Caco-2 (cell line): Measurements from ENCODE around the gene TFAP2B. TPM values are rescaled to one million over a fixed set of nuclear protein-coding genes. Genes with fewer than 3 reads are reported as not detected.

ENCODE experiments used
- BruUV-seq: library from RNA; stranded (reverse); fragments of 400-500 nt; replicated peaks from 2 replicates; lab custom pipeline; 2021; lab: Mats Ljungman, UMichigan
- CTCF ChIA-PET: fragments of 300-600 bp; sonication (Branson Sonifier 250); formaldehyde crosslinking; loops from one replicate; lab custom pipeline; 2022; ENCODE audit warnings: antibody characterized with exemption; lab: Charles Lee
- POLR2A ChIA-PET: fragments of 300-600 bp; sonication (Branson Sonifier 250); formaldehyde crosslinking; loops from one replicate; lab custom pipeline; 2022; ENCODE audit warnings: antibody characterized with exemption; lab: Charles Lee
- DNase-seq, 2 experiments: peaks; one replicate each; pipeline versions ENCODE4 v3.0.0 to v3.0.0-alpha.2; 2020 to 2022
- H3K27me3 ChIP-seq: replicated peaks from 2 replicates; pipeline ENCODE4 v1.6.0; 2011; ENCODE audit warnings: low read length; ENCODE audit not compliant: control insufficient read depth, insufficient read depth
- H3K36me3 ChIP-seq: 2 replicates; pipeline ENCODE4 v1.5.1; 2011; ENCODE audit warnings: low read length; ENCODE audit not compliant: control insufficient read depth, insufficient read depth
- H3K4me1 ChIP-seq: fragments of 250-450 bp; sonication (Bioruptor Pico); 2 replicates; pipeline ENCODE4 v1.5.1; 2020; ENCODE audit warnings: mild to moderate bottlenecking
- H3K4me3 ChIP-seq: 2 replicates; pipeline ENCODE4 v1.5.1; 2011; ENCODE audit warnings: low read depth, mild to moderate bottlenecking, control low read depth, low read length
- H3K9me3 ChIP-seq: fragments of 250-450 bp; sonication (Bioruptor Pico); 2 replicates; pipeline ENCODE4 v1.5.1; 2020; ENCODE audit warnings: mild to moderate bottlenecking, moderate library complexity
- H3K27ac Mint-ChIP-seq: one replicate; pipeline ENCODE4 v1.8.0; 2022; ENCODE audit warnings: mixed read lengths; ENCODE audit not compliant: unreplicated experiment
- H3K27me3 Mint-ChIP-seq: one replicate; pipeline ENCODE4 v1.8.0; 2022; ENCODE audit warnings: mixed read lengths; ENCODE audit not compliant: insufficient read depth, unreplicated experiment
- H3K36me3 Mint-ChIP-seq: one replicate; pipeline ENCODE4 v1.8.0; 2022; ENCODE audit warnings: mild to moderate bottlenecking, mixed read lengths; ENCODE audit not compliant: insufficient read depth, unreplicated experiment
- H3K4me1 Mint-ChIP-seq: one replicate; pipeline ENCODE4 v1.8.0; 2022; ENCODE audit warnings: low read depth, mixed read lengths; ENCODE audit not compliant: unreplicated experiment
- H3K4me3 Mint-ChIP-seq: one replicate; pipeline ENCODE4 v1.8.0; 2022; ENCODE audit warnings: mild to moderate bottlenecking, moderate library complexity, mixed read lengths; ENCODE audit not compliant: unreplicated experiment
- H3K9me3 Mint-ChIP-seq: one replicate; pipeline ENCODE4 v1.8.0; 2022; ENCODE audit warnings: mixed read lengths; ENCODE audit not compliant: unreplicated experiment
- CTCF ChIP-seq, 2 experiments: fragments of 200-600 bp in 1 of 2; IDR thresholded peaks; 1 replicate in 1 of 2; 2 replicates in 1 of 2; pipeline versions ENCODE4 v1.5.1 to v1.8.0; 2011 to 2022; ENCODE audit warnings: antibody characterized with exemption in 1 of 2, control low read depth in 1 of 2, inconsistent platforms in 1 of 2, low read depth in 1 of 2, low read length in 1 of 2, mild to moderate bottlenecking in 1 of 2, moderate library complexity in 1 of 2; ENCODE audit not compliant: insufficient read depth in 1 of 2, severe bottlenecking in 1 of 2, unreplicated experiment in 1 of 2
- intact Hi-C: fragments of 100-400 bp; cut with micrococcal nuclease; formaldehyde crosslinking; loops from one replicate; pipeline ENCODE4 v1.10.0; 2022; ENCODE audit not compliant: unreplicated experiment
- total RNA-seq: library from RNA; stranded (reverse); gene quantifications from 2 replicates; pipeline ENCODE4 v1.2.3, GENCODE V29; 2022

TFAP2B gene
- total RNA-seq, 1 experiment from 2014 or later = not detected

GRCh38 chr6:50850223-50851048 lies 31.8 kb downstream of the TFAP2B start:
- Histone ChIP-seq H3K4me1 (no peaks in the 10 kb centered on the region), H3K36me3 (no peaks in the 10 kb centered on the region), H3K27me3 (no peaks in the 10 kb centered on the region; the same call in 1 of the 2 replicates), H3K4me3 (no peak overlapping the region), H3K9me3 (no peaks in the 10 kb centered on the region)
- no peaks in the 10 kb centered on the region for H3K4me1 Mint-ChIP-seq
- peaks cover 10% of the 10 kb centered on the region for H3K27me3 Mint-ChIP-seq
- POLR2A ChIA-PET = no interaction called here
- no peak for TF ChIP-seq CTCF (IDR thresholded peaks at IDR 0.05; ENCODE audit: insufficient read depth in 1 of 2, low read depth in 1 of 2, low read length in 1 of 2, severe bottlenecking in 1 of 2, unreplicated experiment in 1 of 2)
- H3K4me3 Mint-ChIP-seq = no peak overlapping the region
- H3K36me3 Mint-ChIP-seq = no peaks in the 10 kb centered on the region
- no peak overlapping the region for H3K27ac Mint-ChIP-seq
- no peaks in the 10 kb centered on the region for H3K9me3 Mint-ChIP-seq
- BruUV-seq = no TSS peak
- CTCF ChIA-PET = no interaction called here
- intact Hi-C loops = no loop called here
- no peak for DNase-seq

- no TSS peak for BruUV-seq
- Mint-ChIP-seq H3K4me1 (no peaks in the 10 kb centered on the region), H3K27ac (no peak overlapping the region), H3K27me3 (peaks cover 6% of the 10 kb centered on the region), H3K4me3 (no peak overlapping the region), H3K36me3 (no peaks in the 10 kb centered on the region), H3K9me3 (no peaks in the 10 kb centered on the region)
- TF ChIP-seq CTCF (IDR thresholded peaks at IDR 0.05; ENCODE audit: insufficient read depth in 1 of 2, low read depth in 1 of 2, low read length in 1 of 2, severe bottlenecking in 1 of 2, unreplicated experiment in 1 of 2) = no peak
- no peaks in the 10 kb centered on the region for H3K4me1 ChIP-seq
- CTCF ChIA-PET = no interaction called here
- POLR2A ChIA-PET = no interaction called here
- H3K9me3 ChIP-seq = no peaks in the 10 kb centered on the region
- H3K27me3 ChIP-seq = no peaks in the 10 kb centered on the region; the same call in 1 of the 2 replicates
- intact Hi-C loops = no loop called here
- no peaks in the 10 kb centered on the region for H3K36me3 ChIP-seq
- no peak overlapping the region for H3K4me3 ChIP-seq
- no peak for DNase-seq
Measured at GRCh38 chr6:50851049-50851845, 32.6 kb downstream of the TFAP2B start.

GRCh38 chr6:50853939-50854338 lies 35.3 kb downstream of the TFAP2B start:
- H3K36me3 Mint-ChIP-seq = no peaks in the 10 kb centered on the region
- no peak for TF ChIP-seq CTCF (IDR thresholded peaks at IDR 0.05; ENCODE audit: insufficient read depth in 1 of 2, low read depth in 1 of 2, low read length in 1 of 2, severe bottlenecking in 1 of 2, unreplicated experiment in 1 of 2)
- Histone ChIP-seq H3K9me3 (no peaks in the 10 kb centered on the region), H3K36me3 (no peaks in the 10 kb centered on the region), H3K4me1 (no peaks in the 10 kb centered on the region), H3K4me3 (no peak overlapping the region), H3K27me3 (no peaks in the 10 kb centered on the region; the same call in 1 of the 2 replicates)
- BruUV-seq = no TSS peak
- ChIA-PET CTCF (no interaction called here), POLR2A (no interaction called here)
- no peak for DNase-seq
- no peaks in the 10 kb centered on the region for H3K27me3 Mint-ChIP-seq
- intact Hi-C loops = no loop called here
- H3K9me3 Mint-ChIP-seq = no peaks in the 10 kb centered on the region
- no peak overlapping the region for H3K27ac Mint-ChIP-seq
- H3K4me1 Mint-ChIP-seq = no peaks in the 10 kb centered on the region
- no peak overlapping the region for H3K4me3 Mint-ChIP-seq
